Measurements from ENCODE around the gene TTC21A. TPM values are rescaled to one million over a fixed set of nuclear protein-coding genes. Genes with fewer than 3 reads are reported as not detected.
A peak's percentile ranks its signal among the peaks of the same experiment; 100 is the strongest.

The TTC21A gene
- polyA plus RNA-seq, 1 donor from 2014 or later, result 5.5 TPM

GRCh38 chr3:39090922-39091321 lies 16.6 kb upstream of the TTC21A start:
- no peak overlapping the region for H3K27ac Mint-ChIP-seq
- peaks cover 10 to 13% (median 10%) of the 10 kb centered on the region in 3 donors for H3K4me1 Mint-ChIP-seq
- H3K27me3 Mint-ChIP-seq, result no peaks in the 10 kb centered on the region
- no peak overlapping the region for H3K4me3 Mint-ChIP-seq
- no peaks in the 10 kb centered on the region for H3K9me3 Mint-ChIP-seq
- no peaks in the 10 kb centered on the region for H3K36me3 Mint-ChIP-seq

- no peaks in the 10 kb centered on the region for H3K4me1 Mint-ChIP-seq
- H3K9me3 Mint-ChIP-seq, result no peaks in the 10 kb centered on the region
- no peaks in the 10 kb centered on the region for H3K36me3 Mint-ChIP-seq
- H3K4me3 Mint-ChIP-seq, result no peak overlapping the region
- no peak overlapping the region for H3K27ac Mint-ChIP-seq
- no peaks in the 10 kb centered on the region for H3K27me3 Mint-ChIP-seq
These were observed 12.4 kb upstream of the TTC21A start for GRCh38 chr3:39094851-39095677.

- Mint-ChIP-seq H3K27ac (no peak overlapping the region), H3K4me3 (no peak overlapping the region), H3K9me3 (no peaks in the 10 kb centered on the region), H3K4me1 (no peaks in the 10 kb centered on the region), H3K36me3 (no peaks in the 10 kb centered on the region), H3K27me3 (no peaks in the 10 kb centered on the region)
These were observed 11.7 kb upstream of the TTC21A start for GRCh38 chr3:39095778-39096177.

DNA sequence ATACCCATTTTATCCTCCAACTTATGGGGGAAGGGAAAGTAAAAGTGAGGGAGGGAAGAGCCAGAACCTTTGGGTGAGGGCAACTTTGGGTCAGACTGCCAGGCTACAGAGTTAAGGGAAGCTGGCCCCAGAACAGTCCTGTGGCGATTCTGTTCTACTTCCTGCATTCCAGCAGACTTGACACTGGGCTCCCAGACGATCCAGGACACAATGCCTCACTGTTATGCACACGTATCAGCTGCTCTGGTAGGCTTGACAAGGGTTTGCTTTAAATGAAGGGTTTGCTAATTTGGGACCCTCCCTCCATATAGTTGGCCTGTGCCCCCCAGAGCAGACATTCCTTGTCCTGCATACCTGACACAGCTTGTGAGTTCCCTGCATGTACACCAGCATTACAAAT lies 10.7 kb upstream of the TTC21A start:
- Mint-ChIP-seq H3K9me3 (no peaks in the 10 kb centered on the region), H3K27me3 (no peaks in the 10 kb centered on the region), H3K4me3 (peak overlapping the region in 1 of 4 donors; percentile 35), H3K4me1 (peaks cover 6 to 8% (median 8%) of the 10 kb centered on the region in 3 donors), H3K27ac (peak overlapping the region; percentile 46 to 81 (median 69)), H3K36me3 (no peaks in the 10 kb centered on the region)

GRCh38 chr3:39097716-39098472 lies 9.6 kb upstream of the TTC21A start:
- Mint-ChIP-seq H3K4me1 (peaks cover 10 to 17% (median 11%) of the 10 kb centered on the region in 3 donors), H3K27ac (peak overlapping the region; percentile 31 to 81 (median 50)), H3K36me3 (no peaks in the 10 kb centered on the region)

GRCh38 chr3:39098473-39099000 lies 8.9 kb upstream of the TTC21A start:
- Mint-ChIP-seq H3K4me3 (no peak overlapping the region), H3K27ac (no peak overlapping the region), H3K36me3 (no peaks in the 10 kb centered on the region), H3K4me1 (peaks cover 10 to 22% (median 14%) of the 10 kb centered on the region in 3 donors), H3K27me3 (no peaks in the 10 kb centered on the region), H3K9me3 (no peaks in the 10 kb centered on the region)

More at GRCh38 chr3:39097716-39098472, 9.6 kb upstream of the TTC21A start:
- no peaks in the 10 kb centered on the region for H3K9me3 Mint-ChIP-seq
- H3K27me3 Mint-ChIP-seq, result no peaks in the 10 kb centered on the region
- H3K4me3 Mint-ChIP-seq, result no peak overlapping the region

GRCh38 chr3:39099242-39099641 lies 8.2 kb upstream of the TTC21A start:
- Mint-ChIP-seq H3K27ac (peak overlapping the region in 1 of 3 donors; percentile 16), H3K9me3 (no peaks in the 10 kb centered on the region), H3K4me1 (peaks cover 10 to 25% (median 15%) of the 10 kb centered on the region in 3 donors), H3K36me3 (no peaks in the 10 kb centered on the region), H3K27me3 (no peaks in the 10 kb centered on the region), H3K4me3 (no peak overlapping the region)

- H3K27ac Mint-ChIP-seq, result peak overlapping the region in 1 of 3 donors; percentile 73
- H3K9me3 Mint-ChIP-seq, result no peaks in the 10 kb centered on the region
- H3K4me3 Mint-ChIP-seq, result no peak overlapping the region
These were observed 7.6 kb upstream of the TTC21A start for GRCh38 chr3:39099738-39100499.

GRCh38 chr3:39100500-39100886 lies 7.0 kb upstream of the TTC21A start:
- Mint-ChIP-seq H3K27ac (peak overlapping the region in 1 of 3 donors; percentile 73), H3K4me3 (no peak overlapping the region), H3K36me3 (no peaks in the 10 kb centered on the region), H3K4me1 (peaks cover 17 to 33% (median 22%) of the 10 kb centered on the region in 3 donors), H3K9me3 (no peaks in the 10 kb centered on the region), H3K27me3 (no peaks in the 10 kb centered on the region)

More at GRCh38 chr3:39099738-39100499, 7.6 kb upstream of the TTC21A start:
- Mint-ChIP-seq H3K4me1 (peaks cover 11 to 27% (median 16%) of the 10 kb centered on the region in 3 donors), H3K27me3 (no peaks in the 10 kb centered on the region), H3K36me3 (no peaks in the 10 kb centered on the region)

DNA sequence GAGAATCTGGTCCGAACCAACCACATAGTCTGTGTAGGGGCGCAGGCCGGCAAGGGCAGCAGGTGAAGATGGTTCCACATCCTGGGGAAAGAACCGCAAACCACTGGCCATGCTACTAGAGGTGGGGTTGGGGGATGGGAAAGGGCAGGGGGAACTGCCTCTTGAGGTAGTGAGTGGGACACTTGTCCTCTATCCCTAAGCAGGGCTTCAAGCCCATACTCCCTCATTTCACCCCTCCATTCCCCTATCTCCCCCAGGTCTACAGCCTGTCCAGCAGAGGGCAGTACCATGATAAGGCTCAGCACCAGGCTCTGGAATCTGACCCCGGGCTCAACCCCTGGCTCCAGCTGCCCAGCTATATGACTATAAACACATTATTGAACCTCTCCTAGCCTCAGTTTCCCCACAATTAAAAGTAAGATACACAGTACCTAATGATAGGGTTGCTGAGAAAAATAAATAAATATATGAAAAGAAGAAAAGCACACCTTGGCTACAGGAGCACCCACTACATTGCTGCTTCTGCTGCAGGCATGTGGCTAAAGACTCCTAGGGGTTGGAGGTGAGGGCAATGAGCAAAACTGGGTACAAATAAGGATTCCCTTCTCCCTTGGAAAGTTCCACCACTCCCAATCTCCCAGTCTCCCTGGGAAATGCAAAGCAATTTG lies 6.3 kb upstream of the TTC21A start:
- no peaks in the 10 kb centered on the region for H3K27me3 Mint-ChIP-seq
- H3K36me3 Mint-ChIP-seq, result no peaks in the 10 kb centered on the region
- H3K4me3 Mint-ChIP-seq, result peak overlapping the region in 1 of 4 donors; percentile 55
- peaks cover 23 to 40% (median 29%) of the 10 kb centered on the region in 3 donors for H3K4me1 Mint-ChIP-seq
- no peaks in the 10 kb centered on the region for H3K9me3 Mint-ChIP-seq
- H3K27ac Mint-ChIP-seq, result peak overlapping the region in 1 of 3 donors; percentile 77

GRCh38 chr3:39102504-39103323 lies 4.8 kb upstream of the TTC21A start:
- Mint-ChIP-seq H3K9me3 (no peaks in the 10 kb centered on the region), H3K27ac (peak overlapping the region; percentile 35 to 64 (median 57)), H3K4me3 (peak overlapping the region in 2 of 4 donors; percentile 8 to 16), H3K4me1 (peaks cover 29 to 47% (median 36%) of the 10 kb centered on the region in 3 donors), H3K27me3 (no peaks in the 10 kb centered on the region), H3K36me3 (no peaks in the 10 kb centered on the region)

GRCh38 chr3:39103324-39103693 lies 4.2 kb upstream of the TTC21A start:
- H3K36me3 Mint-ChIP-seq, result no peaks in the 10 kb centered on the region
- peaks cover 32 to 52% (median 42%) of the 10 kb centered on the region in 3 donors for H3K4me1 Mint-ChIP-seq
- no peaks in the 10 kb centered on the region for H3K9me3 Mint-ChIP-seq
- H3K27ac Mint-ChIP-seq, result peak overlapping the region in 2 of 3 donors; percentile 35 to 57
- H3K27me3 Mint-ChIP-seq, result peaks cover 2% of the 10 kb centered on the region
- peak overlapping the region in 2 of 4 donors; percentile 8 to 28 for H3K4me3 Mint-ChIP-seq

GRCh38 chr3:39103791-39104552 lies 3.5 kb upstream of the TTC21A start:
- peak overlapping the region in 2 of 3 donors; percentile 35 to 57 for H3K27ac Mint-ChIP-seq
- H3K4me3 Mint-ChIP-seq, result peak overlapping the region in 1 of 4 donors; percentile 87
- peaks cover 36 to 58% (median 49%) of the 10 kb centered on the region in 3 donors for H3K4me1 Mint-ChIP-seq
- H3K27me3 Mint-ChIP-seq, result peaks cover 2% of the 10 kb centered on the region
- no peaks in the 10 kb centered on the region for H3K9me3 Mint-ChIP-seq
- no peaks in the 10 kb centered on the region for H3K36me3 Mint-ChIP-seq
